Right renal cortex interstitium (tissue), 3 donors: ENCODE results near the gene APLN. TPM values are rescaled to one million over a fixed set of nuclear protein-coding genes. Genes with fewer than 3 reads are reported as not detected.

Experiments used
- DNase-seq, 3 donors: peaks; one replicate each; pipeline ENCODE4 v3.0.0-alpha.2; 2013; ENCODE audit warnings: low read depth in 3 of 3, low spot score in 2 of 3
- polyA plus RNA-seq, 3 donors: library from polyadenylated mRNA; unstranded; fragments of 120-200 nt; gene quantifications; one replicate each; pipeline ENCODE4 v1.2.1, GENCODE V29; 2013; ENCODE audit not compliant: insufficient read length in 3 of 3

The APLN gene
- polyA plus RNA-seq, 3 donors: 5.5 to 7.8 (median 7.4) TPM

GRCh38 chrX:129599996-129600395, 54.8 kb downstream of the APLN start:
- DNase-seq: no peak

- DNase-seq: no peak
Measured at GRCh38 chrX:129599499-129599898, 55.3 kb downstream of the APLN start.

- no peak for DNase-seq
Measured at GRCh38 chrX:129597905-129598304, 56.9 kb downstream of the APLN start.

- no peak for DNase-seq
Measured at GRCh38 chrX:129596077-129596476, 58.7 kb downstream of the APLN start.

Other genes with a start within 250 kb of the APLN start
- gene SMARCA1, start 131.5 kb downstream of the APLN start, polyA plus RNA-seq: 100 to 1,000 TPM; 121 to 134 (median 132) TPM
- 10 to 100 TPM; 29.8 to 30.7 (median 30.4) TPM for gene OCRL, start 114.7 kb downstream of the APLN start, polyA plus RNA-seq
- 100 to 1,000 TPM in 1 of 3 donors, 10 to 100 TPM in 2; 53.7 to 101 (median 56.2) TPM for gene XPNPEP2, start 84.0 kb upstream of the APLN start, polyA plus RNA-seq
- gene SASH3, start 125.0 kb upstream of the APLN start, polyA plus RNA-seq: 1 to 10 TPM; 1.7 to 2.0 (median 2.0) TPM
- gene ZDHHC9, start 188.9 kb upstream of the APLN start, polyA plus RNA-seq: 10 to 100 TPM; 42.1 to 45.8 (median 44.3) TPM